H7 (cell line): ENCODE results near the gene MOCS1. TPM values are rescaled to one million over a fixed set of nuclear protein-coding genes. Genes with fewer than 3 reads are reported as not detected.
"Not testable (repeated sequence)": the region's sequence is repeated elsewhere in the genome, so short reads cannot be mapped to it uniquely, and the experiment has no call there.

Experiments
- DNase-seq: peaks from one replicate; pipeline ENCODE4 v3.0.0; 2012
- H3K27me3 ChIP-seq: 2 replicates; pipeline ENCODE4 v1.6.0; 2011; ENCODE audit warnings: mild to moderate bottlenecking, low read length; ENCODE audit not compliant: control insufficient read depth, insufficient read depth
- H3K36me3 ChIP-seq: replicated peaks from 2 replicates; pipeline ENCODE4 v1.5.1; 2011; ENCODE audit warnings: low read length; ENCODE audit not compliant: control insufficient read depth, insufficient read depth
- H3K4me3 ChIP-seq: 2 replicates; pipeline ENCODE4 v1.5.1; 2011; ENCODE audit warnings: low read depth, mild to moderate bottlenecking, control low read depth, low read length, moderate library complexity; ENCODE audit not compliant: insufficient read depth
- total RNA-seq: library from RNA; depleted of rRNA; stranded (reverse); fragments of >200 nt; shearing (Covaris generic); gene quantifications from 2 replicates; pipeline ENCODE4 v1.2.3, GENCODE V29; 2014; rRNA removed

The MOCS1 gene
- 19.7 and 22.0 TPM in 2 replicates for total RNA-seq

GRCh38 chr6:39934131-39934757 lies at the start of gene MOCS1:
MOCS1 (minus strand) TSS chr6:39934462; CDS start chr6:39934417, 45 bp downstream.
- DNase-seq = peak; percentile 95
- H3K27me3 ChIP-seq = no peaks in the 10 kb centered on the region
- peak within 1 kb of the TSS; percentile 83 for H3K4me3 ChIP-seq
- H3K36me3 ChIP-seq = no peaks in the 10 kb centered on the region

- no peaks in the 10 kb centered on the region for H3K36me3 ChIP-seq
- H3K27me3 ChIP-seq = no peaks in the 10 kb centered on the region
- no peak for DNase-seq
- H3K4me3 ChIP-seq = no peak overlapping the region
Observed at GRCh38 chr6:39984051-39984450, 49.8 kb upstream of the MOCS1 start.

GRCh38 chr6:39983193-39983592 lies 48.9 kb upstream of the MOCS1 start:
- Histone ChIP-seq H3K36me3 (no peaks in the 10 kb centered on the region), H3K27me3 (no peaks in the 10 kb centered on the region), H3K4me3 (no peak overlapping the region)
- DNase-seq = no peak

GRCh38 chr6:39982720-39983119 lies 48.5 kb upstream of the MOCS1 start:
- Histone ChIP-seq H3K36me3 (no peaks in the 10 kb centered on the region), H3K4me3 (no peak overlapping the region), H3K27me3 (no peaks in the 10 kb centered on the region)
- no peak for DNase-seq

GRCh38 chr6:39980839-39981580 lies 46.7 kb upstream of the MOCS1 start:
- Histone ChIP-seq H3K36me3 (no peaks in the 10 kb centered on the region), H3K4me3 (no peak overlapping the region), H3K27me3 (no peaks in the 10 kb centered on the region)
- DNase-seq = peak; percentile 64

- H3K4me3 ChIP-seq = no peak overlapping the region
- no peaks in the 10 kb centered on the region for H3K36me3 ChIP-seq
- DNase-seq = no peak
- no peaks in the 10 kb centered on the region for H3K27me3 ChIP-seq
Observed at GRCh38 chr6:39979461-39980328, 45.4 kb upstream of the MOCS1 start.

- Histone ChIP-seq H3K36me3 (no peaks in the 10 kb centered on the region), H3K4me3 (no peak overlapping the region), H3K27me3 (no peaks in the 10 kb centered on the region)
- DNase-seq = no peak
Observed at GRCh38 chr6:39978240-39978639, 44.0 kb upstream of the MOCS1 start.

- Histone ChIP-seq H3K27me3 (no peaks in the 10 kb centered on the region), H3K4me3 (no peak overlapping the region), H3K36me3 (no peaks in the 10 kb centered on the region)
- DNase-seq = no peak
Observed at GRCh38 chr6:39973661-39974060, 39.4 kb upstream of the MOCS1 start.

GRCh38 chr6:39972717-39973116 lies 38.5 kb upstream of the MOCS1 start:
- not testable (repeated sequence) for DNase-seq, H3K36me3 ChIP-seq, H3K27me3 ChIP-seq

GRCh38 chr6:39971131-39971530 lies 36.9 kb upstream of the MOCS1 start:
- H3K27me3 ChIP-seq, H3K36me3 ChIP-seq, H3K4me3 ChIP-seq, DNase-seq: not testable (repeated sequence)

More at GRCh38 chr6:39972717-39973116, 38.5 kb upstream of the MOCS1 start:
- H3K4me3 ChIP-seq = not testable (repeated sequence)

- H3K4me3 ChIP-seq = no peak overlapping the region
- no peaks in the 10 kb centered on the region for H3K27me3 ChIP-seq
- no peaks in the 10 kb centered on the region for H3K36me3 ChIP-seq
- no peak for DNase-seq
Observed at GRCh38 chr6:39965751-39966150, 31.5 kb upstream of the MOCS1 start.

- H3K36me3 ChIP-seq = no peaks in the 10 kb centered on the region
- no peak overlapping the region for H3K4me3 ChIP-seq
- no peak for DNase-seq
Observed at GRCh38 chr6:39964530-39964929, 30.3 kb upstream of the MOCS1 start.

GRCh38 chr6:39964094-39964493 lies 29.8 kb upstream of the MOCS1 start:
- Histone ChIP-seq H3K27me3 (no peaks in the 10 kb centered on the region), H3K36me3 (no peaks in the 10 kb centered on the region), H3K4me3 (no peak overlapping the region)
- DNase-seq = no peak

More at GRCh38 chr6:39964530-39964929, 30.3 kb upstream of the MOCS1 start:
- no peaks in the 10 kb centered on the region for H3K27me3 ChIP-seq

- no peak for DNase-seq
- H3K27me3 ChIP-seq = no peaks in the 10 kb centered on the region
- no peaks in the 10 kb centered on the region for H3K36me3 ChIP-seq
- no peak overlapping the region for H3K4me3 ChIP-seq
Observed at GRCh38 chr6:39962831-39963230, 28.6 kb upstream of the MOCS1 start.
